Karpas-422 (cell line): ENCODE data around the gene PCDH17. TPM values are rescaled to one million over a fixed set of nuclear protein-coding genes. Genes with fewer than 3 reads are reported as not detected.

ENCODE experiments used
- DNase-seq: peaks from one replicate; pipeline ENCODE4 v3.0.0-alpha.2; 2015
- H2AFZ ChIP-seq: fragments of 200-600 bp; sonication (generic); 2 replicates; pipeline ENCODE4 v1.6.1; 2014; ENCODE audit warnings: antibody characterized with exemption, low read length, mixed read lengths
- H3K27ac ChIP-seq: fragments of 200-600 bp; sonication (generic); 2 replicates; pipeline ENCODE4 v1.5.1; 2014; ENCODE audit warnings: mild to moderate bottlenecking, low read length, moderate library complexity
- H3K27me3 ChIP-seq: fragments of 200-600 bp; sonication (generic); 2 replicates; pipeline ENCODE4 v1.6.1; 2014; ENCODE audit warnings: low read length, mixed read lengths
- H3K36me3 ChIP-seq: fragments of 200-600 bp; sonication (generic); 2 replicates; pipeline ENCODE4 v1.6.1; 2014; ENCODE audit warnings: low read length, mixed read lengths; ENCODE audit not compliant: insufficient read depth
- H3K4me1 ChIP-seq: fragments of 200-600 bp; sonication (generic); 2 replicates; pipeline ENCODE4 v1.6.1; 2014; ENCODE audit warnings: mild to moderate bottlenecking, low read length, mixed read lengths
- H3K4me2 ChIP-seq: fragments of 200-600 bp; sonication (generic); 2 replicates; pipeline ENCODE4 v1.6.1; 2014; ENCODE audit warnings: low read length, low read depth, mild to moderate bottlenecking; ENCODE audit not compliant: poor library complexity, severe bottlenecking
- H3K4me3 ChIP-seq: fragments of 200-600 bp; sonication (generic); 2 replicates; pipeline ENCODE4 v1.5.1; 2014; ENCODE audit warnings: mild to moderate bottlenecking, antibody characterized with exemption, low read length, mixed read lengths
- H3K79me2 ChIP-seq: fragments of 200-600 bp; sonication (generic); 2 replicates; pipeline ENCODE4 v1.6.1; 2014; ENCODE audit warnings: mild to moderate bottlenecking, low read length, mixed read lengths
- H3K9ac ChIP-seq: fragments of 200-600 bp; sonication (generic); 2 replicates; pipeline ENCODE4 v1.6.0; 2014; ENCODE audit warnings: low read length
- H3K9me2 ChIP-seq: fragments of 200-600 bp; sonication (generic), shearing (Covaris generic); replicated peaks from 2 replicates; pipeline ENCODE4 v1.6.0; 2014; ENCODE audit warnings: mild to moderate bottlenecking, low read length, moderate library complexity; ENCODE audit not compliant: insufficient read depth
- H3K9me3 ChIP-seq: fragments of 300-700, 200-600 bp; sonication (generic); 2 replicates; pipeline ENCODE4 v1.6.1; 2014; ENCODE audit warnings: low read length, mixed read lengths
- H4K20me1 ChIP-seq: fragments of 200-600 bp; sonication (generic); 2 replicates; pipeline ENCODE4 v1.6.1; 2014; ENCODE audit warnings: mild to moderate bottlenecking, antibody characterized with exemption, low read length, low read depth; ENCODE audit not compliant: insufficient read depth
- total RNA-seq: library from RNA; depleted of rRNA; stranded (reverse); fragments of >200 nt; shearing (Covaris generic); gene quantifications from 2 replicates; pipeline ENCODE4 v1.2.3, GENCODE V29; 2014; ENCODE audit warnings: low replicate concordance

Gene PCDH17
- total RNA-seq, 1 experiment from 2014 or later: not detected

DNA sequence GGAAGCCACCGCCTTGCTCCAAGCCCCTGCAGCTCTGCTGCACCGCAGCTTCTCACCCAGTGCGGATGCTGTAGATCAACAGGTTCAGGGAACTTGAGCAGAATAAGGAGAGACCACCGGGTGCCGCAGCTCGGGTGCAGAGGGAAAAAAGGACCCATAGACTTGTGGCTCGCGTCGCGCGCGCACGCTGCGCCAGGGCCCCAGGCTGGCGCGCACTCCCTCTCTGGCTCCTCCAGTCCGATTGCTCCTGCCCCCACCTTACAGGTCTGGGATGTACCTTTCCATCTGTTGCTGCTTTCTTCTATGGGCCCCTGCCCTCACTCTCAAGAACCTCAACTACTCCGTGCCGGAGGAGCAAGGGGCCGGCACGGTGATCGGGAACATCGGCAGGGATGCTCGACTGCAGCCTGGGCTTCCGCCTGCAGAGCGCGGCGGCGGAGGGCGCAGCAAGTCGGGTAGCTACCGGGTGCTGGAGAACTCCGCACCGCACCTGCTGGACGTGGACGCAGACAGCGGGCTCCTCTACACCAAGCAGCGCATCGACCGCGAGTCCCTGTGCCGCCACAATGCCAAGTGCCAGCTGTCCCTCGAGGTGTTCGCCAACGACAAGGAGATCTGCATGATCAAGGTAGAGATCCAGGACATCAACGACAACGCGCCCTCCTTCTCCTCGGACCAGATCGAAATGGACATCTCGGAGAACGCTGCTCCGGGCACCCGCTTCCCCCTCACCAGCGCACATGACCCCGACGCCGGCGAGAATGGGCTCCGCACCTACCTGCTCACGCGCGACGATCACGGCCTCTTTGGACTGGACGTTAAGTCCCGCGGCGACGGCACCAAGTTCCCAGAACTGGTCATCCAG is 964 bp downstream of the PCDH17 start:
- H3K27me3 ChIP-seq: no peaks in the 10 kb centered on the region
- no peak overlapping the region for H3K27ac ChIP-seq
- no peaks in the 10 kb centered on the region for H4K20me1 ChIP-seq
- H3K4me2 ChIP-seq: no peak overlapping the region
- H3K36me3 ChIP-seq: no peaks in the 10 kb centered on the region
- H2AFZ ChIP-seq: no peak overlapping the region
- H3K4me3 ChIP-seq: no peak overlapping the region
- H3K79me2 ChIP-seq: no peaks in the 10 kb centered on the region
- no peak overlapping the region for H3K9ac ChIP-seq
- no peak for DNase-seq
- H3K9me3 ChIP-seq: peaks cover 13% of the 10 kb centered on the region
- H3K9me2 ChIP-seq: no peaks in the 10 kb centered on the region
- H3K4me1 ChIP-seq: no peaks in the 10 kb centered on the region

GRCh38 chr13:57633141-57633949 is 1.8 kb downstream of the PCDH17 start:
- Histone ChIP-seq H3K27me3 (no peaks in the 10 kb centered on the region), H3K27ac (no peak overlapping the region), H4K20me1 (no peaks in the 10 kb centered on the region), H3K4me2 (no peak overlapping the region), H3K4me3 (no peak overlapping the region), H3K79me2 (no peaks in the 10 kb centered on the region), H3K9me3 (peaks cover 13% of the 10 kb centered on the region), H2AFZ (no peak overlapping the region), H3K9ac (no peak overlapping the region), H3K4me1 (no peaks in the 10 kb centered on the region), H3K9me2 (no peaks in the 10 kb centered on the region), H3K36me3 (no peaks in the 10 kb centered on the region)
- no peak for DNase-seq

DNA sequence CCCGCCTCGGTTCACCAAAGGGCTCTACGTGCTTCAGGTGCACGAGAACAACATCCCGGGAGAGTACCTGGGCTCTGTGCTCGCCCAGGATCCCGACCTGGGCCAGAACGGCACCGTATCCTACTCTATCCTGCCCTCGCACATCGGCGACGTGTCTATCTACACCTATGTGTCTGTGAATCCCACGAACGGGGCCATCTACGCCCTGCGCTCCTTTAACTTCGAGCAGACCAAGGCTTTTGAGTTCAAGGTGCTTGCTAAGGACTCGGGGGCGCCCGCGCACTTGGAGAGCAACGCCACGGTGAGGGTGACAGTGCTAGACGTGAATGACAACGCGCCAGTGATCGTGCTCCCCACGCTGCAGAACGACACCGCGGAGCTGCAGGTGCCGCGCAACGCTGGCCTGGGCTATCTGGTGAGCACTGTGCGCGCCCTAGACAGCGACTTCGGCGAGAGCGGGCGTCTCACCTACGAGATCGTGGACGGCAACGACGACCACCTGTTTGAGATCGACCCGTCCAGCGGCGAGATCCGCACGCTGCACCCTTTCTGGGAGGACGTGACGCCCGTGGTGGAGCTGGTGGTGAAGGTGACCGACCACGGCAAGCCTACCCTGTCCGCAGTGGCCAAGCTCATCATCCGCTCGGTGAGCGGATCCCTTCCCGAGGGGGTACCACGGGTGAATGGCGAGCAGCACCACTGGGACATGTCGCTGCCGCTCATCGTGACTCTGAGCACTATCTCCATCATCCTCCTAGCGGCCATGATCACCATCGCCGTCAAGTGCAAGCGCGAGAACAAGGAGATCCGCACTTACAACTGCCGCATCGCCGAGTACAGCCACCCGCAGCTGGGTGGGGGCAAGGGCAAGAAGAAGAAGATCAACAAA is 2.6 kb downstream of the PCDH17 start:
- Histone ChIP-seq H3K27me3 (no peaks in the 10 kb centered on the region), H3K9me2 (no peaks in the 10 kb centered on the region), H3K27ac (no peak overlapping the region), H3K79me2 (no peaks in the 10 kb centered on the region), H3K9me3 (peaks cover 13% of the 10 kb centered on the region), H3K4me2 (no peak overlapping the region), H3K4me3 (no peak overlapping the region), H3K9ac (no peak overlapping the region), H3K36me3 (no peaks in the 10 kb centered on the region), H4K20me1 (no peaks in the 10 kb centered on the region), H2AFZ (no peak overlapping the region), H3K4me1 (no peaks in the 10 kb centered on the region)
- no peak for DNase-seq

- Histone ChIP-seq H3K9me3 (peaks cover 17% of the 10 kb centered on the region), H3K36me3 (no peaks in the 10 kb centered on the region), H3K27ac (no peak overlapping the region), H2AFZ (no peak overlapping the region), H3K4me3 (no peak overlapping the region), H3K9ac (no peak overlapping the region), H3K4me2 (no peak overlapping the region), H4K20me1 (no peaks in the 10 kb centered on the region), H3K4me1 (no peaks in the 10 kb centered on the region), H3K9me2 (no peaks in the 10 kb centered on the region), H3K27me3 (no peaks in the 10 kb centered on the region), H3K79me2 (no peaks in the 10 kb centered on the region)
- no peak for DNase-seq
These were observed 3.3 kb downstream of the PCDH17 start for GRCh38 chr13:57634839-57635165.

- Histone ChIP-seq H3K9me2 (no peaks in the 10 kb centered on the region), H3K4me3 (no peak overlapping the region), H3K4me1 (no peaks in the 10 kb centered on the region), H2AFZ (no peak overlapping the region), H4K20me1 (no peaks in the 10 kb centered on the region), H3K36me3 (no peaks in the 10 kb centered on the region), H3K4me2 (no peak overlapping the region), H3K27ac (no peak overlapping the region), H3K27me3 (no peaks in the 10 kb centered on the region), H3K9ac (no peak overlapping the region), H3K79me2 (no peaks in the 10 kb centered on the region), H3K9me3 (peaks cover 20% of the 10 kb centered on the region)
- no peak for DNase-seq
These were observed 4.1 kb downstream of the PCDH17 start for GRCh38 chr13:57635541-57636085.

DNA sequence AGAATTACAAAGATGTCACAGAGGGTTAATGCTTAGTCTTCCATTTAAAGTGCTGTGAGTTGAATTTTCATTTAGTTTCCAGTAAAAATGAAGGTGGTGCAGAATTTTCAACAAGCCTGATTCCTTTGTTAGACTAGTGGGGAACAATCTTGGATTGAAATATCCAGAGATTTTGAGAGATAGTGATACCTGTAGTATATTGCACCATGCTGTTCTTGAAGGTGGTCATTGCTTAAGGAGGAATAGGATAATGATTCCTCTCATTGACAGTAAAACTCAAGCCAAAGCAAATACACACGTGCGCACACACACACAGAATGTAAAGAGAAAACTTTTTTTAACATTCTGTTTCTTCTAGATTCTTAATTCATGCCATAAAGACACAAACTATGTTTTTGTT is 5.3 kb downstream of the PCDH17 start:
- H3K9me2 ChIP-seq: no peaks in the 10 kb centered on the region
- no peak overlapping the region for H3K4me2 ChIP-seq
- H3K36me3 ChIP-seq: no peaks in the 10 kb centered on the region
- H3K27ac ChIP-seq: no peak overlapping the region
- H3K79me2 ChIP-seq: no peaks in the 10 kb centered on the region
- no peaks in the 10 kb centered on the region for H3K4me1 ChIP-seq
- H3K9me3 ChIP-seq: peaks cover 18% of the 10 kb centered on the region
- H3K4me3 ChIP-seq: no peak overlapping the region
- no peak overlapping the region for H2AFZ ChIP-seq
- H4K20me1 ChIP-seq: no peaks in the 10 kb centered on the region
- H3K27me3 ChIP-seq: no peaks in the 10 kb centered on the region
- DNase-seq: no peak
- H3K9ac ChIP-seq: no peak overlapping the region

- no peak for DNase-seq
- Histone ChIP-seq H3K79me2 (no peaks in the 10 kb centered on the region), H3K27ac (no peak overlapping the region), H3K9ac (no peak overlapping the region), H3K4me2 (no peak overlapping the region), H2AFZ (no peak overlapping the region), H3K4me3 (no peak overlapping the region), H3K4me1 (no peaks in the 10 kb centered on the region), H3K9me3 (peaks cover 13% of the 10 kb centered on the region), H3K36me3 (no peaks in the 10 kb centered on the region), H3K27me3 (no peaks in the 10 kb centered on the region), H4K20me1 (no peaks in the 10 kb centered on the region), H3K9me2 (no peaks in the 10 kb centered on the region)
These were observed 6.0 kb downstream of the PCDH17 start for GRCh38 chr13:57637515-57637914.
